ENCODE results near the gene TMEM79. TPM values are rescaled to one million over a fixed set of nuclear protein-coding genes. Genes with fewer than 3 reads are reported as not detected.

TMEM79 gene
- 4.2 and 4.5 TPM in 2 replicates for polyA plus RNA-seq (2012; rRNA removed)
- 1.7 and 2.8 TPM in 2 replicates for polyA plus RNA-seq (2012; cell fraction: cytosol; rRNA removed)
- 9.6 and 12.8 TPM in 2 replicates for polyA plus RNA-seq (2012; cell fraction: nucleus; rRNA removed)

- peak within 1 kb of the TSS; percentile 67 to 87 for H3K4me3 ChIP-seq (ENCODE audit: low read depth in 2 of 2, low read length in 1 of 2)
- H3K9me3 ChIP-seq: no peaks in the 10 kb centered on the region
- H2AFZ ChIP-seq (ENCODE audit: low read depth): peak within 1 kb of the TSS; percentile 95
- WGBS (ENCODE audit: low lambda C conversion rate): 92% methylated on average over 7 of the region's 7 CpGs
- TF ChIP-seq SMC3 (IDR thresholded peaks at IDR 0.05; ENCODE audit: low read depth, low read length) (no peak), POLR2AphosphoS5 (IDR thresholded peaks at IDR 0.05; ENCODE audit: low read depth, low read length) (no peak), FOXM1 (IDR thresholded peaks at IDR 0.05; ENCODE audit: low read depth) (no peak), MXI1 (IDR thresholded peaks at IDR 0.05; ENCODE audit: low read depth, low read length) (no peak), NRF1 (IDR thresholded peaks at IDR 0.05; ENCODE audit: low read depth, low read length) (no peak), NFIC (IDR thresholded peaks at IDR 0.05; ENCODE audit: borderline replicate concordance) (no peak), USF2 (IDR thresholded peaks at IDR 0.05; ENCODE audit: borderline replicate concordance, low read depth, low read length) (no peak), RCOR1 (IDR thresholded peaks at IDR 0.05; ENCODE audit: low read length) (no peak), GATA2 (CRISPR knock-in tag; IDR thresholded peaks at IDR 0.05) (no peak), RXRA (IDR thresholded peaks at IDR 0.05; ENCODE audit: borderline replicate concordance, low read depth) (no peak), RFX5 (IDR thresholded peaks at IDR 0.05; ENCODE audit: low read length) (no peak), EP300 (IDR thresholded peaks at IDR 0.05; ENCODE audit: borderline replicate concordance in 1 of 2, low read depth in 1 of 2, low read length in 1 of 2) (no peak)
- H3K4me2 ChIP-seq: peak within 1 kb of the TSS; percentile 88
- CTCF ChIA-PET: interaction anchor here (1.1 to 2.4 kb wide), 6 partner anchors 15 to 218 kb away, joined by 3 to 8 read pairs (median 4); partner anchors contain the start of gene VHLL
- no peak for DNase-seq
- no peaks in the 10 kb centered on the region for H3K9me2 ChIP-seq
- peaks cover 46% of the 10 kb centered on the region for H3K79me2 ChIP-seq (ENCODE audit: insufficient read depth)
- H3K36me3 ChIP-seq (replicated peaks in 1 of 2; ENCODE audit: control insufficient read depth in 1 of 2, insufficient read depth in 2 of 2, low read length in 1 of 2): peaks cover 11 to 16% of the 10 kb centered on the region in 2 experiments
- no peaks in the 10 kb centered on the region for H3K27me3 ChIP-seq (ENCODE audit: insufficient read depth)
- POLR2A ChIA-PET: no interaction called here
- H3K9ac ChIP-seq: peak within 1 kb of the TSS; percentile 84
- H3K4me1 ChIP-seq (ENCODE audit: control insufficient read depth in 1 of 2, insufficient read depth in 2 of 2, low read depth in 1 of 2, low read length in 1 of 2): peaks cover 10 to 17% of the 10 kb centered on the region in 2 experiments; a peak in 2 of 4 replicates
- H4K20me1 ChIP-seq (ENCODE audit: insufficient read depth): peaks cover 28% of the 10 kb centered on the region
- peak within 1 kb of the TSS; percentile 69 to 86; a peak in 3 of 4 replicates for H3K27ac ChIP-seq (ENCODE audit: low read depth in 2 of 2, low read length in 1 of 2)
- peaks cover 14% of the 10 kb centered on the region for H3F3A ChIP-seq (replicated peaks; ENCODE audit: insufficient read depth)
These were observed at the start of gene TMEM79 for GRCh38 chr1:156284112-156284511. TMEM79 (plus strand) TSS chr1:156284325; CDS start chr1:156285227, 902 bp downstream.

GRCh38 chr1:156236164-156236563 is 48.0 kb upstream of the TMEM79 start:
- H3K4me1 ChIP-seq (ENCODE audit: control insufficient read depth in 1 of 2, insufficient read depth in 2 of 2, low read depth in 1 of 2, low read length in 1 of 2): peaks cover under 1 to 11% of the 10 kb centered on the region in 2 experiments; a peak in 3 of 4 replicates
- no peak overlapping the region for H3K4me3 ChIP-seq (ENCODE audit: low read depth in 2 of 2, low read length in 1 of 2)
- CTCF ChIA-PET: interaction anchor here (1.5 to 2.2 kb wide), 2 partner anchors 11 to 24 kb away, joined by 4 to 9 read pairs; no protein-coding TSS in a partner anchor
- H3K27ac ChIP-seq (ENCODE audit: low read depth in 2 of 2, low read length in 1 of 2): no peak overlapping the region
- H3K9me3 ChIP-seq: no peaks in the 10 kb centered on the region
- TF ChIP-seq USF2 (IDR thresholded peaks at IDR 0.05; ENCODE audit: borderline replicate concordance, low read depth, low read length) (no peak), EP300 (IDR thresholded peaks at IDR 0.05; ENCODE audit: borderline replicate concordance in 1 of 2, low read depth in 1 of 2, low read length in 1 of 2) (no peak), MAX (IDR thresholded peaks at IDR 0.05; ENCODE audit: low read depth) (no peak), NRF1 (IDR thresholded peaks at IDR 0.05; ENCODE audit: low read depth, low read length) (no peak), MXI1 (IDR thresholded peaks at IDR 0.05; ENCODE audit: low read depth, low read length) (no peak), PBX3 (IDR thresholded peaks at IDR 0.05) (no peak)
- DNase-seq: no peak
- H3K9me2 ChIP-seq: no peaks in the 10 kb centered on the region
- H3K4me2 ChIP-seq: no peak overlapping the region
- POLR2A ChIA-PET: no interaction called here
- WGBS (ENCODE audit: low lambda C conversion rate): 90% methylated on average over 5 of the region's 12 CpGs
- H3K79me2 ChIP-seq (ENCODE audit: insufficient read depth): no peaks in the 10 kb centered on the region
- no peak overlapping the region for H3K9ac ChIP-seq
- H2AFZ ChIP-seq (ENCODE audit: low read depth): no peak overlapping the region
- peaks cover 10% of the 10 kb centered on the region for H3F3A ChIP-seq (replicated peaks; ENCODE audit: insufficient read depth)
- H3K27me3 ChIP-seq (ENCODE audit: insufficient read depth): no peaks in the 10 kb centered on the region
- H4K20me1 ChIP-seq (ENCODE audit: insufficient read depth): no peaks in the 10 kb centered on the region
- peaks cover 6 to 13% of the 10 kb centered on the region in 2 experiments for H3K36me3 ChIP-seq (replicated peaks in 1 of 2; ENCODE audit: control insufficient read depth in 1 of 2, insufficient read depth in 2 of 2, low read length in 1 of 2)
